Posterior cingulate gyrus (tissue), 11 donors: ENCODE results near the gene APOE.
"Not testable (repeated sequence)": the region's sequence is repeated elsewhere in the genome, so short reads cannot be mapped to it uniquely, and the experiment has no call there.

Experiments used
- DNase-seq, 10 donors: peaks; one replicate each; pipeline versions ENCODE4 v3.0.0 to v3.0.0-alpha.2; 2020 to 2021; ENCODE audit warnings: mixed read lengths in 3 of 10
- intact Hi-C: fragments of 100-400 bp; cut with DNase I; formaldehyde crosslinking; loops from one replicate; pipeline ENCODE4 v1.15.1; 2023

APOE gene

GRCh38 chr19:44883922-44884321 lies 21.7 kb upstream of the APOE start:
- no peak for DNase-seq
- intact Hi-C loops, result no loop called here

DNA sequence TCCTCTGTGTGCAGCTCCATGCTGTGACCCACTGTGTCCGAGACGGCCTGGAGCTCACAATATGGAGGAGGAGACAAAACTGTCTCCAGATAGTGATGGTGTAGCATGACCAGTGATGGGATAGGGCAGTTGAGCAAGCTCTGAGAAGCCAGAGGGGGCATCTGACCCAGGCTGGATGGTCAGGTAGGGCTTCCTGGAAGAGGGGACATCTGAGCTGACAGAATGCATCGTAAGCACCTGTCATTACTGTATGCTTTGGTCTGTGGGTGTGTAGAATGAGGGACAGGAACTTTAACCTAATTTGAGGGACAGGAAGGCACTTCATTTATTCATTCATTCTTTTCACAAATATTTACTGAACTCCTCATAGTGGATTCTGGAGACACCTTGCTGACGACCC lies 21.0 kb upstream of the APOE start:
- intact Hi-C loops, result no loop called here
- no peak for DNase-seq

- no peak for DNase-seq
These were observed 19.5 kb upstream of the APOE start for GRCh38 chr19:44886141-44886540.

GRCh38 chr19:44887648-44888047 lies 17.9 kb upstream of the APOE start:
- intact Hi-C loops, result no loop called here
- DNase-seq, result no peak

More at GRCh38 chr19:44886141-44886540, 19.5 kb upstream of the APOE start:
- intact Hi-C loops, result no loop called here

GRCh38 chr19:44888335-44888734 lies 17.3 kb upstream of the APOE start:
- intact Hi-C loops, DNase-seq: not testable (repeated sequence)

GRCh38 chr19:44889830-44890365 lies 15.7 kb upstream of the APOE start:
- DNase-seq, result no peak
- intact Hi-C loops, result no loop called here

DNA sequence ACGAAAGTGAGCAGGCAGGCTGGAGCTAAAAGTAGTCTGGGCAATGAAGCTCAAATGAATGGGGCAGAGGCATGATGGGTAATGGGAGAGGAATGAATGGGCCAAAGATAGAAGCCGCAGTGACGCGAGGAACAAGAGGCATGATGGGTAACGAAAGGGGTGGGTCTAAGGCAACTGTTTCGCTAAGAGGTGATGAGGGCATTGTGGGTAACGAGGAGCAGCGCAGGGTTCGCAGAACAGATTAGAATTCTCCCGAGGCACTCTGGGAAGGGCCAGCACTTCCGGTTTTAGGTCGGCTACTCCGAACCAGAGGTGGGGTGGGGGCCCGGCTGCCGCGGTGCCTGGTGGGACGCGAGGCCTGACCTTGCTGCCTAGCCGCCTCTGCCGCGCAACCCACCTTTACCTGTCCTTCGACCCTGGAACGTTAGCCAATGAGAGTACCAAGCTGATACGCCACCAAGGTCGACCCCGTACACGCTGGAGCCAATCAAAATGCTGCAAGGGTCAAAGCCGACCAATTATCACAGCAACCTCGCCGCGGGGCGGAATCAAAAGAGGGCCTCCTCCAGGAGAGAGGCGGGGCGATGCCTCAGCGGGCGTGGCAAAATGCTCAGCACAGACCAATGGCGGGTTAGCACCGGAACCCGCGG lies 15.1 kb upstream of the APOE start:
- intact Hi-C loops, result no loop called here
- peak in 9 of 10 donors; percentile 99 to 100 (median 100) for DNase-seq

DNA sequence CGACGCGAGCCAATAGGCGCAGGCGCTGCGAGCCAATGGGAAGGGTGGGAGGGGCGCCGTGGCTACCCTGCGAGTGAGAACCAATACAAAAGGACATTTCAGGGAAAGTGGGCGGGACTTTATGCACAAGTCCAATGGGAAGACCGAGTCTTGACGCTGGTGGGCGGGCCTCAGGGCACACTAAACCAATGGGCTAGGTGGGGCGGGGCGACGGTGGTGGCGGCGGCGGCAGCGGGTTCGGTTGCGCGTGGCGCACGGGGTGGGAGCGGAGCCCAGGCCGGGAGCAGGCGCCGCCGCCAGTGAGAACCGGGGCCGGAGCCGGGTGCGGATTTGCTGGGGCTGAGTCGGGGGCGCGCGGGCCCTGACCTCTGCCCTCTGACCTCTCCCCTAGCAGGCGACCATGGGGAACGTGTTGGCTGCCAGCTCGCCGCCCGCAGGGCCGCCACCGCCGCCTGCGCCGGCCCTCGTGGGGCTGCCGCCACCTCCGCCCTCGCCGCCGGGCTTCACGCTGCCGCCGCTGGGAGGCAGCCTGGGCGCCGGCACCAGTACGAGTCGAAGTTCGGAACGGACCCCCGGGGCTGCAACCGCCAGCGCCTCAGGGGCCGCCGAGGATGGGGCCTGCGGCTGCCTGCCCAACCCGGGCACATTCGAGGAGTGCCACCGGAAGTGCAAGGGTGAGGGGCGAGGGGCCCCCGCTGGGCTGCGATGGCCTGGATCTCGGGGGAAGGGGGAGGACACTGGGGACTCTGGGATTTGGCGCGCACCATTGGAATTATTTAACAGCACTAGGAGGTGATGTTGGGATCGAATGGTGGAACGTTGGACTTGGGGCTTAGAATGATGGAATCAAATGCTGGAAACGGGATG lies 14.3 kb upstream of the APOE start, which contains the start of gene TOMM40:
Gene TOMM40, plus strand, starts transcription at position 239 of the 867 bp plus-strand sequence. Its CDS starts 162 bp downstream, at position 401.
- intact Hi-C loops, result no loop called here
- DNase-seq, result peak in 2 of 10 donors; percentile 99

DNA sequence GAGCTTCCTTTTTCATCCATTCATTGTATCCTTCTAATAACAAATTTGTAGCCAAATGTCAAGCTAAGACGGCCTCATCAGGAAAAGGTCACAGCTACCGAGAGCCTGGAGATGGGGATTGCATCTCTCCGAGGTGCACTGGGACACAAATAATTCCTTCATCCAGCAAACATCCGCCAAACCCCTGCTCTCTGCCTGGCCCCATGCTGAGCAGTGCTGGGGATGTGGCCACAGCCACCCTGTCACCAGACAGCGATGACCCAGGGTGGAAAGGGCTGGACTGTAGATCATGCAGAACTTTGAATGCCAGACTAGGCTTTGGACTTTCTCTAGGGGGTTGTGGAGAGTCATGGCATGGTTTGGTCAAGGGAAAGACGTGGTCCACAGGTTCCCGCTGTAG lies 12.7 kb upstream of the APOE start:
- intact Hi-C loops, result no loop called here

GRCh38 chr19:44893332-44894051 lies 12.1 kb upstream of the APOE start:
- DNase-seq, result no peak
- intact Hi-C loops, result no loop called here

More for the DNA sequence above, 12.7 kb upstream of the APOE start:
- DNase-seq, result no peak

- no peak for DNase-seq
- intact Hi-C loops, result no loop called here
These were observed 11.6 kb upstream of the APOE start for GRCh38 chr19:44894052-44894400.

GRCh38 chr19:44894946-44895345 lies 10.7 kb upstream of the APOE start:
- intact Hi-C loops, result no loop called here
- no peak for DNase-seq

- DNase-seq, result no peak
- intact Hi-C loops, result no loop called here
These were observed 7.8 kb upstream of the APOE start for GRCh38 chr19:44897835-44898234.

DNA sequence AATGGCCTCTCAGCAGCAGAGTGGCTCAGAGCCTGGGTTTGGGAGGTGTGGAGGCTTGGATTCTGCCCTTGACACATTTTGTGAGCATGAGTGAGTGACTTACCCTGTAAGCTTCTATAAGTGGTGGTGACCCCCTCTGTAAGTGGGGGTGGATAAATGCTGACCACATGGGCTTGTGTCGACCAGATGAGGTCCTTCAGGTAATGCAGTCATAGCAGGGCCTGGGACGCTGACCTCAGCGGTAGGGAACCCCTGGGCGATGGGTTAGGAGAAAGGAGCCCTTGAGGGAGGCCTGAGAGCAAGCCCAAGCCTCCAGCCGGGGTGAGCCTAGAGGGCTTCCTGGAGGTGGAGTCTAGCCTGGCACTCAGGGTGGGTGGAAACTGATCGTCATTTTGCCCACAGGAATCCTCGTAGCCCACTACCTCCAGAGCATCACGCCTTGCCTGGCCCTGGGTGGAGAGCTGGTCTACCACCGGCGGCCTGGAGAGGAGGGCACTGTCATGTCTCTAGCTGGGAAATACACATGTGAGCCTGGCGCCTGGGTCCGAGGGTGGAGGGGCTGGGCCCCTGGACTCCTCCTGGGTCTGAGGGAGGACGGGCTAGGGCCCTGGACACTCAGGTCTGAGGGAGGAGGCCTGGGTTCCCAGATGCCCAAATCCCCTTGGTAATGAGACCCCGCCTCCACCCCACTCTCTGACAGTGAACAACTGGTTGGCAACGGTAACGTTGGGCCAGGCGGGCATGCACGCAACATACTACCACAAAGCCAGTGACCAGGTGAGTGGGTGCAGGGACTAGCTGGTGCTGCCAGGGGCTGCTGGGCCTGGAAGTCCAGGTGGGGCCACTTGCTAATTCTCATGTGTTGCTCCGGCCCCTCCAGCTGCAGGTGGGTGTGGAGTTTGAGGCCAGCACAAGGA lies 5.0 kb upstream of the APOE start:
- intact Hi-C loops, result loop anchor here (5.0 kb wide), 1 partner anchor 157 kb away; no protein-coding TSS in a partner anchor
- no peak for DNase-seq

DNA sequence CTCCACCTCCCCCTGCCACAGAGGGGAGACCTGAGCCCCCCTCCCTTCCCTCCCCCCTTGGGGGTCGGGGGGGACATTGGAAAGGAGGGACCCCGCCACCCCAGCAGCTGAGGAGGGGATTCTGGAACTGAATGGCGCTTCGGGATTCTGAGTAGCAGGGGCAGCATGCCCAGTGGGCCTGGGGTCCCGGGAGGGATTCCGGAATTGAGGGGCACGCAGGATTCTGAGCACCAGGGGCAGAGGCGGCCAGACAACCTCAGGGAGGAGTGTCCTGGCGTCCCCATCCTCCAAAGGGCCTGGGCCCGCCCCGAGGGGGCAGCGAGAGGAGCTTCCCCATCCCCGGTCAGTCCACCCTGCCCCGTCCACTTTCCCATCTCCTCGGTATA lies 2.4 kb upstream of the APOE start:
- DNase-seq, result no peak
- intact Hi-C loops, result loop anchor here (2.0 to 5.0 kb wide), 2 partner anchors 48 to 154 kb away; no protein-coding TSS in a partner anchor

DNA sequence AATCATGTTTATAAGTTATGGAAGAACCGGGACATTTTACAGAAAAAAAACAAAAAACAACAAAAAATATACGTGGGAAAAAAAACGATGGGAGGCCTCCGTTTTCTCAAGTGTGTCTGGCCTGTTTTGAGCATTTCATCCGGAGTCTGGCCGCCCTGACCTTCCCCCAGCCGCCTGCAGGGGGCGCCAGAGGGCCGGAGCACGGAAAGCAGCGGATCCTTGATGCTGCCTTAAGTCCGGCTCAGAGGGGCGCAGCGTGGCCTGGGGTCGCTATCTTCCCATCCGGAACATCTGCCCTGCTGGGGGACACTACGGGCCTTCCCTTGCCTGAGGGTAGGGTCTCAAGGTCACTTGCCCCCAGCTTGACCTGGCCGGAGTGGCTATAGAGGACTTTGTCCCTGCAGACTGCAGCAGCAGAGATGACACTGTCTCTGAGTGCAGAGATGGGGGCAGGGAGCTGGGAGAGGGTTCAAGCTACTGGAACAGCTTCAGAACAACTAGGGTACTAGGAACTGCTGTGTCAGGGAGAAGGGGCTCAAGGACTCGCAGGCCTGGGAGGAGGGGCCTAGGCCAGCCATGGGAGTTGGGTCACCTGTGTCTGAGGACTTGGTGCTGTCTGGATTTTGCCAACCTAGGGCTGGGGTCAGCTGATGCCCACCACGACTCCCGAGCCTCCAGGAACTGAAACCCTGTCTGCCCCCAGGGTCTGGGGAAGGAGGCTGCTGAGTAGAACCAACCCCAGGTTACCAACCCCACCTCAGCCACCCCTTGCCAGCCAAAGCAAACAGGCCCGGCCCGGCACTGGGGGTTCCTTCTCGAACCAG lies 1.8 kb upstream of the APOE start:
- DNase-seq, result peak; percentile 61 to 96 (median 82)

GRCh38 chr19:44904426-44904994 lies 1.1 kb upstream of the APOE start:
- no peak for DNase-seq
- intact Hi-C loops, result loop anchor here (5.0 kb wide), 1 partner anchor 153 kb away; no protein-coding TSS in a partner anchor

More for the DNA sequence above, 1.8 kb upstream of the APOE start:
- intact Hi-C loops, result loop anchor here (2.0 to 5.0 kb wide), 2 partner anchors 47 to 153 kb away; no protein-coding TSS in a partner anchor

DNA sequence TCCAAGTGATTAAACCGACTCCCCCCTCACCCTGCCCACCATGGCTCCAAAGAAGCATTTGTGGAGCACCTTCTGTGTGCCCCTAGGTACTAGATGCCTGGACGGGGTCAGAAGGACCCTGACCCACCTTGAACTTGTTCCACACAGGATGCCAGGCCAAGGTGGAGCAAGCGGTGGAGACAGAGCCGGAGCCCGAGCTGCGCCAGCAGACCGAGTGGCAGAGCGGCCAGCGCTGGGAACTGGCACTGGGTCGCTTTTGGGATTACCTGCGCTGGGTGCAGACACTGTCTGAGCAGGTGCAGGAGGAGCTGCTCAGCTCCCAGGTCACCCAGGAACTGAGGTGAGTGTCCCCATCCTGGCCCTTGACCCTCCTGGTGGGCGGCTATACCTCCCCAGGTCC lies 2.0 kb downstream of the APOE start:
- DNase-seq, result no peak
- intact Hi-C loops, result no loop called here
